Esophagus (tissue), 2 donors: ENCODE measurements around the gene SART3. TPM values are rescaled to one million over a fixed set of nuclear protein-coding genes. Genes with fewer than 3 reads are reported as not detected.

ENCODE experiments used
- H3K27ac ChIP-seq, 2 donors: one replicate each; pipeline ENCODE4 v1.5.1; 2013; ENCODE audit warnings: low read depth in 2 of 2, mild to moderate bottlenecking in 2 of 2, inconsistent platforms in 1 of 2, low read length in 1 of 2, moderate library complexity in 1 of 2
- H3K27me3 ChIP-seq, 2 donors: one replicate each; pipeline ENCODE4 v1.6.1; 2013; ENCODE audit warnings: low read length in 2 of 2, control low read depth in 1 of 2, mild to moderate bottlenecking in 1 of 2; ENCODE audit not compliant: insufficient read depth in 2 of 2, control insufficient read depth in 1 of 2
- H3K36me3 ChIP-seq, 2 donors: one replicate each; pipeline ENCODE4 v1.6.1; 2013; ENCODE audit warnings: low read length in 1 of 2; ENCODE audit not compliant: control insufficient read depth in 2 of 2, insufficient read depth in 2 of 2
- H3K4me1 ChIP-seq, 2 donors: one replicate each; pipeline ENCODE4 v1.6.1; 2013; ENCODE audit warnings: low read length in 1 of 2; ENCODE audit not compliant: control insufficient read depth in 2 of 2, insufficient read depth in 2 of 2
- H3K4me3 ChIP-seq, 2 donors: one replicate each; pipeline ENCODE4 v1.5.1; 2013; ENCODE audit warnings: low read length in 2 of 2, mild to moderate bottlenecking in 2 of 2, low read depth in 1 of 2, moderate library complexity in 1 of 2
- H3K9me3 ChIP-seq, 2 donors: one replicate each; pipeline ENCODE4 v1.6.1; 2013; ENCODE audit warnings: mild to moderate bottlenecking in 2 of 2, low read depth in 1 of 2, low read length in 1 of 2, moderate library complexity in 1 of 2; ENCODE audit not compliant: control insufficient read depth in 2 of 2, insufficient read depth in 1 of 2
- WGBS, 2 donors: extraction: QIAGEN DNeasy Blood & Tissue Kit; methylation state at CpG; one replicate each; pipeline ENCODE4 v1.1.7; 2013; 5-methylcytosine and 5-hydroxymethylcytosine counted together
- polyA plus RNA-seq, 2 donors: library from polyadenylated mRNA; stranded (reverse); fragments of 200-250 nt; gene quantifications; one replicate each; pipeline ENCODE4 v1.2.3, GENCODE V29; 2013
- donor health status: healthy with polysubstance abuse.
- donor health status: Bipolar disorder and iron deficiency.

Gene SART3
- polyA plus RNA-seq, 2 donors: 10.8 to 16.0 TPM

DNA sequence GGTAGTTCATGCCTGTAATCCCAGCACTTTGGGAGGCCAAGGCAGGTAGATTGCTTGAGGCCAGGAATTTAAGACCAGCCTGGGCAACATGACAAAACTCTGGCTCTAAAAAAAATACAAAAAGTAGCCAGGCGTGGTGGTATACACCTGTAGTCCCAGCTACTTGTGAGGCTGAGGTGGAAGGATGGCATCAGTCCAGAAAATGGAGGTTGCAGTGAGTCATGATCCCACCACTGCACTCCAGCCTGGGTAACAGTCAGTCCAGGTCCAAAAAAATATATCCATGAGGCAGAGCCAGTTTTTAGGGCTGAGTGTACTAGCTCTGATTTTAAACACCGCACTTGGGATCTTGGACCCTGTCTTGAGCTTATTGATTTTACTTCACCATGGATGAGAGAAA lies 76.5 kb downstream of the SART3 start:
- 73 to 76% methylated on average over 2 of the region's 2 CpGs for WGBS, 2 donors
- no peaks in the 10 kb centered on the region for H3K9me3 ChIP-seq
- H3K4me1 ChIP-seq: no peaks in the 10 kb centered on the region
- no peaks in the 10 kb centered on the region for H3K27me3 ChIP-seq
- no peak overlapping the region for H3K27ac ChIP-seq
- H3K36me3 ChIP-seq: no peaks in the 10 kb centered on the region
- H3K4me3 ChIP-seq: no peak overlapping the region

DNA sequence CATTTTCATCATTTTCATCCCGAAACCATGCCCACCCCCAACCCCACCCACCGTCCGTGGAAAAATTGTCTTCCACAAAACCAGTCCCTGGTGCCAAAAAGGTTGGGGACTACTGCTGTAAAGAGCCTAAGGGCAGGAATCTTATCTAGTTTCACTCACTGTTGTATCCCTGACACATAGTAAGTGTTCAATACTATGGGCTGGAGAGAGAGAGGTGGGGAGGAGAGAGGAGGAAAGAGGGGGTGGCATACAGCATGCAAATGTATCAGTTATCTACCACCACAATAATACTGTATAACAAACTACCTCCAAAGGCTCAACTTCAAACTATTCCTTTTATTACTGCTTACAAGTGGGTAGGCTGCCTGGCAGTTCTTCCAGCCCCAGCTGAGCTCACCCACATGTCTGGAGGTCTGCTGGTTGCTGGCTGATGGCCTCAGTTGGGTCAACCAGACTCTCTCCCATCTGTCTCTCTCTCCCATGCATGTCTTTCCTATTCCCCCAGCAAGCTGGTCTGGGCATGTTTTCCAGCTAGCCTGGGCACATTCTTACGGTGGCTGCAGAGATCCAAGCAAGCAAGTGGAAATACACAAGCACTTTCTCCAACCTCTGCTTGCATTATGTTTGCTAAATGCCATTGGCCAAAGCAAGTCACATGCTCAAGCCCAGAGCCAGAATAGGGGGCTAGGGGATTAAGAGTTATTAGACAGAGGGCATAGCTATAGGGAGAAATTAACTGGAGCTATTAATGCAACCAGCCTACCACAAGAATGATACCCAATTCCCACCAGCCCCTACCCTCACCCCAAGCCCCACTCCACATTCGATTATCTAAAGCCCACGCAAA lies 77.5 kb downstream of the SART3 start:
- no peak overlapping the region for H3K27ac ChIP-seq
- no peaks in the 10 kb centered on the region for H3K4me1 ChIP-seq
- WGBS, 2 donors: 49 to 50% methylated on average over 6 of the region's 6 CpGs
- no peaks in the 10 kb centered on the region for H3K36me3 ChIP-seq
- H3K27me3 ChIP-seq: no peaks in the 10 kb centered on the region
- H3K4me3 ChIP-seq: no peak overlapping the region
- no peaks in the 10 kb centered on the region for H3K9me3 ChIP-seq

DNA sequence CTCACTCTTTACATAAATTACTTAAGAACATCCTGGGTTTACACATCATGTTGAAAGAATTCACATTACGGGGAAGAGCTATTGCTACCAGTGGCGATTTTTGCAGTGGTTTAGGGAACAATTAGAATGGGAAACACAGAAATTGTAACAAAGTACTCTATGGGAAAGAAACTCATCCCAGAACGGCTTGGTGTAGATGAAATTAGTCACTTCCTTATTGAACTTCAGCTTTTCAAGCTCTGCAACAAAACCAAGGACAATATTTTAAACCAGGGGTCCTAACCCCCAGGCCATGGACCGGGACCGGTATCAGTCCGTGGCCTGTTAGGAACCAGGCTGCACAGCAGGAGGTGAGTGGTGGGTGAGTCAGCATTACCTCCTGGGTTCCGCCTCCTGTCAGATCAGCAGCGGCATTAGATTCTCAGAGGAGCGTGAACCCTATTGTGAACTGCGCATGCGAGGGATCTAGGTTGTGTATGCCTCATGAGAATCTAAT lies 78.2 kb downstream of the SART3 start:
- no peaks in the 10 kb centered on the region for H3K4me1 ChIP-seq
- H3K36me3 ChIP-seq: no peaks in the 10 kb centered on the region
- no peaks in the 10 kb centered on the region for H3K9me3 ChIP-seq
- WGBS, 2 donors: 41 to 47% methylated on average over 11 of the region's 11 CpGs
- H3K27ac ChIP-seq: no peak overlapping the region
- no peak overlapping the region for H3K4me3 ChIP-seq
- H3K27me3 ChIP-seq: no peaks in the 10 kb centered on the region

DNA sequence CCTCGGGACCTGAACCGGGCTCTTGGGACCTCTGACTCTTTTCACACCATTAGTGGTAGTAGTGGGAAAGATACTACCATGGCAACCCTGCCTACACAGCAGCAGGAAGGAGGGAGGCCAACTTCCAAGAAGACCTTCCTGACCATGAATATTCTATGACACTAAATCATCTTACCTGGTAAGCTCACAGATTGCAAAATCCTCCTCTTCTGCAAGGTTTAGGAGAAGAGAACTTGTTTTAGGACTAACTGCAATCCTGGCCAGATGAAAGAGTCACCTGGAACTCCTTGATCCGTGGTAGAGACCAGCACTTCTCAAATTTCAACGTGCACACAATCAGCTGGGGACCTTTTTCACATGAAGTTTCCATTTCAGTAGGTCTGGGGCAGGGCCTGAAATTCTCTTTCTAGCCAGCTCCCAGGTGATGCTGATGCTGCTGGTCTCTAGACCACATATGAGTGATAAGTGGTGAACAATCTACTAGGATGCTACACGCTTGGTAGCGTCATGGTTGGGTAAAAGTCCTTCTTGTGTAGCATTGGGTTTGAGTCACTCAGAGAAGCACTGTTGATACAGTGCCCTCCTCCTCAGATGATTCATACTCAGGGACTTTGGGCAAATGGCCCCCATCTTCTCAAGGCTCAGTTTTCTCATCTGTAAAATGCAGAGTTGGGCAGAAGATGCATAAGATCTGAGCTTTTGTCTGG lies 81.5 kb downstream of the SART3 start:
- WGBS, 2 donors: 68 to 69% methylated on average over 6 of the region's 6 CpGs
- no peaks in the 10 kb centered on the region for H3K36me3 ChIP-seq

DNA sequence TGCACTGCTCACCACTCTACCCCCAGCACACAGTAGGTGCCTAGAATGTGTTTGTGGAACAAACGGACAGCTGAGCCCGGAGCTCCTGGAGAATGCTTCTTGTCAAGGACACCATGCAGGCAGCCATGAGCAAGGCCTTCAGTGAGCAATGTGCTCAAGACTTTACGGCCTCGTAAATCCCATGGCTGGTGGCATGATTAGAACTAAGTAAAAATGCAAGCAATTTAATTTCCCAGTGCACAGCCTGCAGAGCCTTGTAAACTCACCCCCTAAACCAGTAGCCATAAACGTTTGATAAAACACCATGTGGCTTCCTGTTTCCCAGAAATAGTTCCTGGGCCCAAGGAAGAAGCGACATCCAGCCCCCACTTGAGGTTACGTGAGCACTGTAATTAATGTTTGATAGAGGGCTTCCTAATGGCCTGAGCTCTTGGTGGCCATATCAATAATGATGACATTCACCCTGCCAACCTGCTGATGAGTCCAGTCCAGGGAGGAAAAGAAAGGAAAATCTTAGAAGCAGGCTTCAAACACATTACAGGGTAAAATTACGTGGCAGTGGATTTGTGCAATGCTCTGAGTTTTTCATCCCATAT lies 82.3 kb downstream of the SART3 start:
- 67 to 76% methylated on average over 8 of the region's 8 CpGs for WGBS, 2 donors
- H3K36me3 ChIP-seq: no peaks in the 10 kb centered on the region
- no peaks in the 10 kb centered on the region for H3K27me3 ChIP-seq
- no peak overlapping the region for H3K27ac ChIP-seq
- H3K9me3 ChIP-seq: no peaks in the 10 kb centered on the region
- H3K4me3 ChIP-seq: no peak overlapping the region
- no peaks in the 10 kb centered on the region for H3K4me1 ChIP-seq

More for the DNA sequence above, 81.5 kb downstream of the SART3 start:
- H3K27me3 ChIP-seq: no peaks in the 10 kb centered on the region
- no peak overlapping the region for H3K27ac ChIP-seq
- H3K9me3 ChIP-seq: no peaks in the 10 kb centered on the region
- no peak overlapping the region for H3K4me3 ChIP-seq
- no peaks in the 10 kb centered on the region for H3K4me1 ChIP-seq

DNA sequence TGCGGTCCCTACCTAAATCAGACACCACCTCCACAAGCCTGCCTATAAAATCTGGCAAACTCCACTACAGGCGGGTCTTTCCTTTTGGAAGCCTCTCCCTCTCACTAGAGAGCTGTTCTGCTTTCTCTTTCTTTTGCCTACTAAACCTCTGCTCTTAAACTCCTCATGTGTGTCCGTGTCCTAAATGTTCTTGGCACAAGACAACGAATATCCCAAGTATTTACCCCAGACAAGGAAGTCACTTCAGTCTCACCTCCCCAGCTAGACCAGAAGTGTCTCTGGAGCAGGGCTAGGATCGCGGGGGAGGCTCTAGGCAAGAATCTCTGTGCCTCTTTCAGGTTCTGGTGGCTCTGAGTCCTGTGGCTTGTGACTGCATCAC lies 83.1 kb downstream of the SART3 start:
- Histone ChIP-seq H3K36me3 (no peaks in the 10 kb centered on the region), H3K4me1 (no peaks in the 10 kb centered on the region), H3K4me3 (no peak overlapping the region), H3K27ac (no peak overlapping the region), H3K9me3 (no peaks in the 10 kb centered on the region), H3K27me3 (no peaks in the 10 kb centered on the region)
- 75 to 78% methylated on average over 6 of the region's 6 CpGs for WGBS, 2 donors

DNA sequence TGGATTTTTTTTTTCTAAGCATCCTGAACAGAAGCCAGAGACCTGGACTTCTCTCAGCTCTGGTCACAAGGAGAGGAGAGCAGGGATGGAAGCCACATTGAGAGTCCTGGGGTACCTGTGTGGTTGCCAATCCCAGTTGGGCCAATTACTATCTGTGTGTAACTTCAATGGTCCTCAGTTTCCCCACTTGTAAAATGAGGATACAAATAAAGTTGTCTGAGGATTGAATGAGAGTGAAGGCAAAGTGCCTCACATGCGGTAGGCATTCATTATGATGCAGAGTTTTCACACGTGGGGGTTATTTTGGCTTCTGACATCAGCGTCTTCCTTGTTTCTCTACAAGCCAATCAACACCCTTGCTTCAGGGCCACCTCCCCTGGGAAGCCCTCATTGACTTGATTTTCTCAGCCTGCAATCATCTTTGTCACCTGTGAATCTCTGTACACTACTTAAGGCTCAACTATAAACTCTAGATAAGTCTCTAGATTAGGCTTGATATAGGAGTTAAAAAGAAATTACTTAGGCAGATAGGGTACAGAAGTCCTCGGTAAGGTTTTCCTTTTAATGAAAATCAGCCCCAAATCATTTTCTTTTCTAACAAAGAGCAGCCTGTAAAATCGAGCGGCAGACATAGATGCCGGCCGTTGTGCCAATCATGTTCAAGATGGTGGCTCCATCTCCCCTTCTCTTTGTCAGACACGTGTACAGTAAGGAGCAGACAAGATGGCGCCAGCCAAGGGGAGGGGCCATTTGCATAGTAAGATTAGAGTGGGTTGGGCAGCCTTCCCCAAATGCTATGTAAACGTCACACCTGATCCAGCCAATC lies 83.7 kb downstream of the SART3 start:
- H3K36me3 ChIP-seq: no peaks in the 10 kb centered on the region
- H3K27me3 ChIP-seq: no peaks in the 10 kb centered on the region
- no peaks in the 10 kb centered on the region for H3K9me3 ChIP-seq
- WGBS, 2 donors: 78 to 79% methylated on average over 11 of the region's 11 CpGs
- H3K4me3 ChIP-seq: no peak overlapping the region
- no peak overlapping the region for H3K27ac ChIP-seq
- no peaks in the 10 kb centered on the region for H3K4me1 ChIP-seq

DNA sequence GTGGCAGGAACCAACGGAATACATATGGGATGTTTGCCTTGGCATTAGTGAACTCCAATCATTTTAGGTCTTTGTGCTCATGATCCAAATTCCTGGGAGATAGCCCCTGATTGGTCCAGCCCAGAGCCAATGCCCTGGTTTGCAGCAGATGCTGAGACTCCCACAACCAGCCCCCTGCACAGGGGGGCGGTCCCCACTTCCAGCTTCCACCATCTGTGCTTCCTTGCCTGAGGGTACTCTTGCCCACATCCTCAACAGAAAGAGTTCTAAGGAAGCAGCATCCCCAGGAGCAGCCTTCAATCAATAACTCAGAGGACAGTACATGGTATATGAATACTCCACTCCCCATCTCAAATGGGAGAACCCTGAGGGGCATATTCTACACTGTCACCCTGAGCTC lies 85.6 kb downstream of the SART3 start:
- Histone ChIP-seq H3K36me3 (no peaks in the 10 kb centered on the region), H3K27ac (no peak overlapping the region), H3K9me3 (no peaks in the 10 kb centered on the region), H3K4me1 (no peaks in the 10 kb centered on the region), H3K27me3 (no peaks in the 10 kb centered on the region), H3K4me3 (no peak overlapping the region)
- 49 to 51% methylated on average over 2 of the region's 2 CpGs for WGBS, 2 donors

DNA sequence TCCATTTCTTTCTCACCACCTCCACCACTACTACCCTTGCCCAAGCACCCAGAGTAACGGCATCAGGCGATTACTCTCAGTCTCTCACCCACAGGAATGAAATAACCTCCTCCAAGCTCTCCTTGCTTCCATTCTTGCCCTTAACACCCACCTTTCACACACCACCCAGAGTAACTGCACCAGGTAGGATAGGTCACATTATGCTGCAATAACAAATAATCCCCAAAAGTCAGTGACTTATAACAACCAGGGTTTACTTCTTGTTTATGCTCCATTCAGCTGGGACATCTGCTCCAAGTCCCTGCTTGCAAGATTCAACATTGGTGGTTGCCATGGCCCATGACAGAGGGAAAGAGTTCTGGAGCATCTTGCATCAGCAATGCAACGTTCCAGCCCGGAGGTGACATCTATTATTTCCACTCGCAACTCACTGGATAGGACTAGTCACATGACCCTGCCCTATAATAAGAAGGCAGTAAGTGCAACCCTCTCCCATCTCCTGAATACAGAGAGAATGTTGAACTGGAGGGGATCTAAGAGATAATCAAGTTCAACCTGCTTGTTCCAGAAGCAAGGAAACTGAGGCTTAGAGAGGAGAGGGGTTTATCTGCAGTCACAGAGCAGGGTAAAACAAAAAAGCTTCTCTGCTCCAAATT lies 87.4 kb downstream of the SART3 start:
- Histone ChIP-seq H3K36me3 (no peaks in the 10 kb centered on the region), H3K27me3 (no peaks in the 10 kb centered on the region), H3K4me3 (no peak overlapping the region), H3K4me1 (no peaks in the 10 kb centered on the region), H3K27ac (no peak overlapping the region), H3K9me3 (no peaks in the 10 kb centered on the region)
- WGBS, 2 donors: 80 to 83% methylated on average over 5 of the region's 5 CpGs
